GM18909 (cell line): ENCODE measurements around the gene ZNF561.
"Not testable (repeated sequence)": the region's sequence is repeated elsewhere in the genome, so short reads cannot be mapped to it uniquely, and the experiment has no call there.

ENCODE experiments used
- ATAC-seq: cut with Tn5 transposase; IDR thresholded peaks from one replicate; pipeline ENCODE4 v1.9.1; 2021; ENCODE audit warnings: mild to moderate bottlenecking; ENCODE audit not compliant: unreplicated experiment, poor library complexity

The ZNF561 gene

DNA sequence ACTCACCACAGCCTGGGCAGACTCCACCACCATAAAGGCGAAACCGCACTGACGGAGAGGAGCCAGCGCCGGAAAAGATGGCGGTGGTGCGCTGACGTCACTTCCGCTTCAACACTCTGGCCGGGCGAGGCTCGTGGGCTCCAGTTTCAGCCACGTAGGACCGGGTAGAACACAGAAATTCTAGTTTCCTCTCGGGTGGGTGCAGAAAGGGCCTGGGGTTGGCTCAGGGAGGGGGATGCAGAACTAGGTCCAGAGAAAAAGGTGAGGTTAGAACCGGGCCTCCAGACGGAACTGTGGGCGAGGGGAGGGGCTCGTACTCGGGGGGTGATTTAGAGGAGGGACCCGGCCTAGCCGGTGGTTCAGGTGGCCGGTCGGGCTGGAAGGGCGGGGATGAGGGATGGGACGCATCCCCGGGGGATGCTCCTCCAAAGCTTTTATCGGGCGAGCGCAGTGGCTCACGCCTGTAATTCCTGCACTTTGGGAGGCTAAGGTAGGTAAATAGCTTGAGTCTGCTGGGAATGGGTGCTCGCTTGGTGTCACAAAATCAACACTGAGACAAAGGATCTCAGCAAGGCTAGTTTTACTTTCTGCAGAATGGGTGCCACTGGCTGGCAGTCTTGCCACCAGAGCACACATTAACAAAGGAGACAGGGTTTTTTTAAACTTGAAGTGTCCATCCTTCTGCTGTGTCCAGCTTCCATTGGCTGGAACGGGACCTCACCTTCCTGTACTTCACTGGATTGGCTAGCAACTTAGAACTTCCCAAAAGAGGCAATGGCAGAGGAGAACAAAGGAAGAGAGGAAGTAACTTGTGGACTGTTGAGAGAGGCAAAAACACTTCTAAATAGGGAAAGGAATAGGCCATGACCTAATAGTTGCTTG lies at the start of gene ZNF561:
Gene ZNF561, minus strand, starts transcription at position 77 of the 882 bp plus-strand sequence. CDS start 1,776 bp downstream, outside the sequence.
- peak; percentile 86 for ATAC-seq

DNA sequence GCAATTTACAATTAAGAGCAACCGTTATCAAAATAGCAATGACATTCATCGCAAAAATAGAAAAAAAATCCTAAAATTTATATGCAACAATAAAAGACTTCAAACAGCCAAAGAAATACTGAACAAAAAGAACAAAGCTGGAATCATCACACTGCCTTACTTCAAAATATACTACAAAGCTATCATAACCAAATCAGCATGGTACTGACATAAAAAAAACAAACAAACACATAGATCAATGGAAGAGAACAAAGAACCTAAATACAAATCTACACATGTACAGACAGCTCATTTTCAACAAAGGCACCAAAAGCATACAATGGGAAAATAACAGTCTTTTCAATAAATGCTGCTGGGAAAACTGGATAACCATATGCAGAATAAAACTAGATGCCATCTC lies 47.5 kb upstream of the ZNF561 start:
- no peak for ATAC-seq

DNA sequence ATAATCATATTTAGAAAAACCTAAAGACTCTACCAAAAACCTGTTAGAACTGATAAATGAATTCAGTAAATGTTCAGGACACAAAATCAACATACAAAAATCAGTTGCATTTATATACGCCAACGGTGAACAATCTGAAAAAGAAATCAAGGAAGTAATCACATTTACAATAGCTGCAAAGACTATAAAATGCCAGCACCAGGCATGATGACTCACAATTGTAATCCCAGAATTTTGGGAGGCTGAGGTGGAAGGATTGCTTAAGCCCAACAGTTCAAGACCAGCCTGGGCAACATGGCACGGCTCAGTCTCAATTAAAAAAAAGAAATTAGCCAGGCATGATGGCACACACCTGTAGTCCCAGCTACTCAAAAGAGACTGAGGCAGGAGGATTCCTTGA lies 46.9 kb upstream of the ZNF561 start:
- no peak for ATAC-seq

DNA sequence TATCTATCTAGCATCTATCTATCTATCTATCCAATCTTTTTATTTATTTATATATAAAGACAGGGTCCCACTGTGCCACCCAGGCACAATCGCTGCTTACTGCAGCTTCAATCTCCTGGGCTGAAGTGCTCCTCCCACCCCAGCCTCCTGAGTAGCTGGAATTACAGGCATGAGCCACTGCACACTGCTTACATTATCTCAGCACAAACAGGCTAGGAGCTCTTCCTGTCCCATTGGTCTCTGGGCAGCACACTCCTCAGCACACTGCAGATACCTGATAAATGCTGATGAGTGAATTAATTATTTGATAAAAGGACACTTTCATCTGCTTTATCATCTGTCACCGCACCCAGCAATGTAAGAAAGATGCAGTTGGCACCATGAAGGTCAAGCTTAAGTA lies 37.7 kb upstream of the ZNF561 start:
- no peak for ATAC-seq

DNA sequence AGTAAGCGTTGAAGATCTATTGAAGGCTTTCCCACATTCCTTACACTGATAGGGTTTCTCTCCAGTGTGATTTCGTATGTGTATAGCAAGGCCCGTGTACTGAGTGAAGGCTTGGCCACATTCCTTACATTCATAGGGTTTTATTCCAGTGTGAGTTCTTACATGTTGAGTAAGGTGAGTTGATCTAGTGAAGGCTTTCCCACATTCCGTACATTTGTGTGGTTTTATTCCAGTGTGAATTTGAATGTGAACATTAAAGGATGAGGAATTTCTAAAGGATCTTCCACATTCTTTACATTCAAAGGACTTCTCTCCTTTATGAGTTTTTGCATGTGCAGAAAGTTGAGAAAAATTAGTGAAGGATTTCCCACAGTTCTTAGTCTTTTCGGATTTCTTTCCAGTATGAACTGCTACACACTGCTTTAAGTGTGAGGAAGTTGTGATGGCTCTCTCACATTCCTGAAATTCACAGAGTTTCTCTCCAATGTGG lies 32.1 kb upstream of the ZNF561 start:
- ATAC-seq = not testable (repeated sequence)

DNA sequence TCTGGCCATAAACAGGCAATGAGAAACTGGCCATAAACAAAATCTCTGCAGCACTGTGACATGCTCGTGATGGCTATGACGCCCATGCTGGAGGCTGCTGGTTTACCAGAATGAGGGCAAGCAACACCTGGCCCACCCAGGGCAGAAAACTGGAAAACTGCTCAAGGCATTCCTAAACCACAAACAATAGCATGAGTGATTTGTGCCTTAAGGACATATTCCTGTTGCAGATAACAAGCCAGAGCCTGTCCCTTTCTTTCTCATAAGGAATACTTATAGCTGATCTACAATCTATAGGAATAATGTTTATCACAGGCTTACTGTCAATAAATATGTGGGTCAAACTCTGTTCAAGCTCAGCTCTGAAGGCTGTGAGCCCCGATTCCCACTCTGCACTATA lies 30.4 kb upstream of the ZNF561 start:
- not testable (repeated sequence) for ATAC-seq

DNA sequence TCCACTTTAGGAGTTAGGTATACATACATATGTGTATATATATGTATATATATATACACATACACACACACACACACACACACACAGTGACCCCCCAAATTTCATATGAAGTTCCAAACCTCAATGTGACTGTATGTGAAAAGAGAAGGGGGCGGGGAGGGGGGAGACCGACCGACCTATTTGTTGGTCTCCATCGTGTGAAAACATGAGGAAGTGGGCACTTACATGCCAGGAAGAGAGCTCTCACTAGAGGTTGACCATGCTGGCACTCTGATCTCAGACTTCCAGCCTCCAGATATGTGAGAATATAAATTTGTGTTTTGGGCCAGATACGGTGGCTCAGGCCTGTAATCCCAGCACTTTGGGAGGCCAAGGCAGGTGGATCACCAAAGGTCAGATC lies 29.3 kb upstream of the ZNF561 start:
- no peak for ATAC-seq

DNA sequence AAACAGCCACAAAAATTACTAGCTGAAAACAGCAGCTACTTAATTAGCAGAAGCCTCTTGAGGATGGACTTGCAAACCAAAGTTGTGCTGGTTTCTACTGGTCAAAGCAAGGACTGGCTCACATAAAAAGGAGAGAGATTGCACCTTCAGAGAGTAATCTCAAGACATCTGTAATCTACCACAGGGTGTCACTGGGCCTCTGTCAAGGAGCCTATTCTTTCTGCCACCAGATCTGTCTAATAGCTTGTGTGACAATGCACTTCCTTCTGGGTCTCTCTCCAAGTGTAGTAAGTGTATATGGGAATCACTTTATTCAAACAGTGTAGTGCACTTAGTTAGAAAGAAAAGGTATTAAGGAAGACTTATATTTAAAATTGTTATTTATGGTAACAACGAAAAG lies 24.4 kb upstream of the ZNF561 start:
- no peak for ATAC-seq

DNA sequence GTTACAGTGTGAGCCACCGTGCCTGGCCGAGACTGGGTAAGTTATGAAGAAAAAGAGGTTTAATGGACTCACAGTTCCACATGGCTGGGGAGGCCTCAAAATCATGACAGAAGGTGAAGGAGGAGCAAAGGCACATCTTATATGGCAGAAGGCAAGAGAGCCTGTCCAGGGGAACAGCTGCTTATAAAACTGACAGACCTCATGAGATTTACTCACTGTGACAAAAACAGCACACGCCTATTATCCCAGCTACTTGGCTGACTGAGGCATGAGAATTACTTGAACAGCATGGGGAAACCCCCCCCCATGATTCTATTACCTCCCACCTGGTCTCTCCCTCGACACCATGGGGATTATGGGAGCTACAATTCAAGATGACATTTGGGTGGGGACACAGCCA lies 23.4 kb upstream of the ZNF561 start:
- ATAC-seq = no peak

DNA sequence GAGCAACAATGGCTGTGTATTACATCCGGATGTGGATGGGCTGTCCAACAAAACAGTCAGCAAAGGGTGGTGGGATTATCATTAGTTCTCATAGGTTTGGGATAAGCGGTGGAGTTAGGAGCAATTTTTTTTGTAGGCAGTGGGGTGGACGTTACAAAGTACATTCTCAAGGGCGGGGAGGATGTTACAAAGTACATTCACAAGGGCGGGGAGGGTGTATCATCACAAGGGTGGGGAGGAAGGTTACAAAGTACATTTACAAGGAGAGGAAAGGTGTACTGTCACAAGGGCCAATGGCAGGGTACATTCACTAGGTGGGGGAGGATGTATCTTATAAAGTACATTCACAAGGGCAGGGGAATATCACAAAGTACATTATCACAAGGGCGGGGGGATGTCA lies 20.8 kb upstream of the ZNF561 start:
- ATAC-seq = no peak

DNA sequence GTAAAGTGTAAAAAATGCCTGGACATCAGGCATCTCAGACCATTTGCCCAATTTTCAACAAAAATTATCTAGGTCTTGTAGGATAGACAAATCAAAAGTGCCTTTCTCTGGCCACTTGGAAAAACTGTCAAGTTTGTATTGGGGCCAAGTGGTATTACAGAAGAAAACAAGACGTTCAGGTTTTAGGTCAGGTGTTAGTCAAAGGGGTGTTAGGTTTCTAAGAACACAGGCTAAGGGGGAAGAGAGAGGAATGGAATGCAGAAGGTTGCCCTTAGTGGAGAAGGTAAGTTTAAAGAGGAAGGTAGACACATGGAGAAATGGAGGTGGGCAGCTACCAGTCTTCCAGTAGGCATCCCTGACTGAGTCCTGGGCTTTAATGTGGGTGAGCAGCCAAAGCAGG lies 19.9 kb upstream of the ZNF561 start:
- ATAC-seq = no peak

DNA sequence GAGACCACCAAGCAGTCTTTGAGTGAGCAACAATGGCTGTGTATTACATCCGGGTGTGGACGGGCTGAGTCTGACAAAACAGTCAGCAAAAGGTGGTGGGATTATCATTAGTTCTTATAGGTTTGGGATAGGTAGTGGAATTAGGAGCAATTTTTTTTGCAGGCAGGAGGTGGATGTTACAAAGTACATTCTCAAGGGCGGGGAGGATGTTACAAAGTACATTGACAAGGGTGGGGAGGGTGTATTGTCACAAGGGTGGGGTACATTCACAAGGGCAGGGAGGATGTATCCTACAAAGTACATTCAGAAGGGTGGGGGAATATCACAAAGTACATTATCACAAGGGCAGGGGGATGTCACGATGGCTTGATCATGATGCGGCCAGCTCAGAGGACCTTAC lies 15.0 kb upstream of the ZNF561 start:
- no peak for ATAC-seq

DNA sequence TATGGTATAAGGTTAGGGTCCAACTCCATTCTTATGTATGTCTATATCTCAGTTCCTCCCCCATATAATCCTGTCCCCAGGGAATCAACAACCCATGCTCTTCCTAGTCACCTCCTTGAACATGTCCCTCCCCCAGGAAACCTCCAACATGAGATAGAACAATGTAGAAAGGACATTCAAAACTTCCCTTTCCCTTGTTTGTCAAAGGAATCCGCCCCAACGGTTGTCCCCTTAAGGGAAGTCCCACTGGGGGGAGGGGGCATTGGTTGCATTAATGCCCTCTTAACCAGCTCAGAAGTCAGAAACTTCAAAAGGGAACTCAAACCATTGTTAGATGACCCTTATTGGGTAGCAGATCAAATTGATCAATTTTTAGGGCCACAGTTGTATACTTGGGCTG lies 6.8 kb upstream of the ZNF561 start:
- no peak for ATAC-seq

DNA sequence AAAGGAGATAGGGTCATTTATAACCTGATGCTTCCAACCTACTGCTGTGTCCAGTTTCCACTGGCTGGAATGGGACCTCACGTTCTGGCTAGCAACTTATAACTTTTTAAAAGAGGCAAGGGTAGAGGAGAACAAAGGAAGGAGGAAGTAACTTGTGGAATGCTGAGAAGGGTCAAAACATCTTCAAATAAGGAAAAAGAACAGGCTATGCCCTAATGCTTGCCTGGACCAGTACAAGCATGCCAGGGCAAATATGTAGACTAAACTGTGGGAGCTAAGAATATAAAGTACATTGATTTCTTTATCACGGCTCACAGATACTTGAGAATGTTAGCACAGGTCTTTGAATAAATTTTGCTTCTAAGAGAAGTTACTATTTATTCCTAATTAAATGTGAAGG lies 1.5 kb upstream of the ZNF561 start:
- ATAC-seq = no peak

DNA sequence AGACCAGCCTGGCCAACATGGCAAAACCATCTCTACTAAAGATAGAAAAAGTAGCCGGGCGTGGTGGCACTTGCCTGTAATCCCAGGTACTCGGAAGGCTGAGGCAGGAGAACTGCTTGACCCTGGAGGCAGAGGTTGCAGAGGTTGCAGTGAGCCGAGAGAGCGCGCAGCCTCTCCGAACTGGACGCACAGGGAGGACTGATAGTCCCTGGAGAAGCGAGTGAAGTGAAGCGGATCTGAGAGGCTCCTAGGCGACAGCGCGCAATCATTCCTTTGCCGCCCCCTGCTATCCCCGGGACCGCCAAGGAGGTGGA lies 233 bp downstream of the ZNF561 start:
- ATAC-seq = no peak

DNA sequence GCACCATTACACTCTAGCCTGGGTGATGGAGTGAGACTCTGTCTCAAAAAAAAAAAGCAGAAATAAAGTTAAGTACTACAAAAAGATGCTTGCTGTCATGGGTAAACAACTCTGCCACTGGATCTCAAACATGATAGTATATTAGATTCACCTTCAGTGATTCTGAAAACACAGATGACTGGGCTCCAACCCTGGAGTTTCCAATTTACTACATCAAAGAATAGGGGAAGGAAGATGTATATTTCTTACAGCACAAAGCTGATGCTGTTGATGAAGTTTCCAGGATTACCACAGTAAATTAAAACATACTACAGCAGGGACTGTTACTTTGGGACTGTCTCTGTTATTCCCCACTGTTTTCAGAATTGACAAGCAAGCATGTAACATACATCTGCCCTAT lies 5.2 kb downstream of the ZNF561 start:
- no peak for ATAC-seq

DNA sequence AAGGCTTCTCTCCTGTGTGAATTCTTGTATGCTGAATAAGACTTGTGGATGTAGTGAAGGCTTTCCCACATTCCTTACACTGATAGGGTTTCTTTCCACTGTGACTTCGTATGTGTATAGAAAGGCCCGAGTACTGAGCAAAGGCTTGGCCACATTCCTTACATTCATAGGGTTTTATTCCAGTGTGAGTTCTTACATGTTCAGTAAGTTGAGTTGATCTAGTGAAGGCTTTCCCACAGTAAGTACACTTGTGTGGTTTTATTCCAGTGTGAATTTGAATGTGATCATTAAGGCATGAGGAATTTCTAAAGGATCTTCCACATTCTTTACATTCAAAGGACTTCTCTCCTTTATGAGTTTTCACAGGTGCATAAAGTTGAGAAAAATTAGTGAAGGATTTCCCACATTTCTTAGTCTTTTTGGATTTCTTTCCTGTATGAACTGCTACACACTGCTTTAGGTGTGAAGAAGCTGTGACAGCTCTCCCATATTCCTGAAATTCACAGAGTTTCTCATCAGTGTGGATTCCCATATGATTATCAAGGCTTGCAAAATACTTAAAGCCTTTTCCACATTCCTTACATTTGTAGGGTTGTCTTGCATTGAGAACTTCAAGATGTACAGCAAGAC lies 10.4 kb downstream of the ZNF561 start:
- ATAC-seq = no peak

DNA sequence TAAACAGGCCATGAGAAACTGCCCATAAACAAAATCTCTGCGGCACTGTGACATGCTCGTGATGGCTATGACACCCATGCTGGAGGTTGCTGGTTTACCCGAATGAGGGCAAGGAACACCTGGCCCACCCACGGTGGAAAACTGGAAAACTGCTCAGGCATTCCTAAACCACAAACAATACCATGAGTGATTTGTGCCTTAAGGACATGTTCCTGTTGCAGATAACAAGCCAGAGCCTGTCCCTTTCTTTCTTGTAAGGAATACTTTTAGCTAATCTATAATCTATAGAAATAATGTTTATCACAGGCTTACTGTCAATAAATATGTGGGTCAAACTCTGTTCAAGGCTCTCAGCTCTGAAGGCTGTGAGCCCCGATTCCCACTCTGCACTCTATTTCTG lies 12.1 kb downstream of the ZNF561 start:
- no peak for ATAC-seq

DNA sequence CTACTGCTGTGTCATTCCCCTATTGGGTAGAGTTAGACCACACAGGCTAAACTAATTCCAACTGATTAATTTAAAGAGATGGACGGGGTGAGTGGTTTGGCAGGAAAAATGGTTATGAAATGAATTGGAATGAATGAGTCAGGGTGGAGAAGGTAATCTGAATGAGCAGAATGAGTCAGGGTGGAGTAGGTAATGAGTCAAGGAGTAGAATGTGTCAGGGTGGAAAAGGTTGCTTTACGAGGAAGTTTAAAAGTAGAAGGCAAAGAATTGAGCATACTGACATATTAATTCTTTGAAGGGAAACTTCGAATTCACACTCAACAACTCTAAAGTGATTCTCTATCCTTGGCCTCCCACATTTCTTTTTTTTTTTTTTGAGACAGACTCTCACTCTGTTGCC lies 24.0 kb downstream of the ZNF561 start:
- ATAC-seq = no peak

DNA sequence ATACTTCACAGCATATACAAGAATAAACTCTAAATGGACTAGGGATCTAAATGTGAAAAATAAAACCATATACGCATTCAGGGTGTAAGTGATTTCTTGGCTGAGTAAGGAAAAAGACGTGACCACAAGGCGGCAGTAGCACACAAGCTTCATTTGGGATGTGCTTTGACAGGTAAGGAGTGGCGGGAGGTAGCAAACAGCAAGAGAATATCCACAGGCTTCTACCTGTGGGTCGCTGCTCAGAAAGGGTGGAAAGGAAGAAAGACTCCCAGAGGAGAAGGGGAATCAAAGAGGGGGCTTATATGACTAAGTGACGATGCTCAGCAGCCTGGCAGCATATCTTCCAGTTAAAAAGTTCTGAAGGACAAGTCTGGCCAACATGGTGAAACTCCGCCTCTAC lies 34.3 kb downstream of the ZNF561 start:
- ATAC-seq = no peak

DNA sequence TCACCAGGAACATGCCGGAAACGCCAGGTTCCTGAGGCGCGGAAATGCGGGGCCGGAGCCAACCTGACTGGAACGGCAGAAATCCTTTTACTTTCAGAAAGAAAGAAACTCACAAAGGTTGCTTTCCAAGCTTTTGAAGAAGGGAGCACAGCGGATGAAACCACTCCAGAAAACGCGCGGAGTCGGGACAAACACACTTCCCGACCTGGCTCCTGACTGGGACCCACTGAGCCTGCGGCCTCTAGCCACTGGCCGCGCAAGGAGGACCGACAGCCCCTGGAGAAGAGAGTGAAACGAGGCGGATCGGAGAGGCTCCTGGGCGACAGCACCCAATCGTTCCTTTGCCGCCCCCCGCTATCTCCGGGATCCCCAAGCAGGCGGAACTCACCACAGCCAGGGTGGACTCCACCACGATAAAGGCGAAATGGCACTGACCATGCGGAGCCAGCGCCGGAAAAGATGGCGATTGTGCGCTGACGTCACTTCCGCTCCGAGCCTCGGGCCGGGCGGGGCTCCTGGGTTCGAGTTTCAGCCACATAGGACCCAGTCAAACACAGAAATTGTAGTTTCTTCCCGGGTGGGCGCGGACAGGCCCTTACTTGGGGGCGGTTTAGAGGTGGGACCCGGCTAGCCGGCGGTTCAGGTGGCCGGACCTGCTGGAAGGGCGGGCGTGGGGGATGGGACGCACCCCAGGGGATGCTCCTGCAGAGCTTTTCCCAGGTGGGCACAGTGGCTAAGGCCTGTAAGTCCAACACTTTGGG lies 36.8 kb downstream of the ZNF561 start, which contains the start of gene ZNF121:
Gene ZNF121, minus strand, starts transcription at position 432 of the 761 bp plus-strand sequence. CDS start 16,407 bp downstream, outside the sequence.
- peak; percentile 84 for ATAC-seq
